Ramos (cell line): ENCODE results near the gene SCN4A.
"Not testable (repeated sequence)": the region's sequence is repeated elsewhere in the genome, so short reads cannot be mapped to it uniquely, and the experiment has no call there.

Experiments
- in situ Hi-C: fragments of 300-500 bp; cut with MboI; formaldehyde crosslinking; loops from one replicate; pipeline ENCODE4 v1.14.3; 2022; ENCODE audit warnings: low sequenced_read_pairs; ENCODE audit not compliant: unreplicated experiment

SCN4A gene

GRCh38 chr17:63898899-63899798 lies 73.6 kb downstream of the SCN4A start:
- in situ Hi-C loops, result not testable (repeated sequence)

GRCh38 chr17:63896524-63897354 lies 76.0 kb downstream of the SCN4A start, which contains the start of gene CSH1:
Gene CSH1, minus strand, starts transcription at chr17:63896574. Its CDS starts 63 bp downstream, at chr17:63896511.
- in situ Hi-C loops, result not testable (repeated sequence)

GRCh38 chr17:63894821-63895220 lies 77.9 kb downstream of the SCN4A start:
- in situ Hi-C loops, result not testable (repeated sequence)

GRCh38 chr17:63894021-63894420 lies 78.7 kb downstream of the SCN4A start:
- in situ Hi-C loops, result not testable (repeated sequence)

GRCh38 chr17:63892316-63893037 lies 80.2 kb downstream of the SCN4A start:
- in situ Hi-C loops, result not testable (repeated sequence)

GRCh38 chr17:63889026-63889848 lies 83.5 kb downstream of the SCN4A start:
- in situ Hi-C loops, result loop anchor here (10.0 kb wide), 1 partner anchor 396 kb away; no protein-coding TSS in a partner anchor
